H1 (cell line): ENCODE measurements around the gene ACLY. TPM values are rescaled to one million over a fixed set of nuclear protein-coding genes. Genes with fewer than 3 reads are reported as not detected.

Experiments used
- CTCF ChIA-PET: fragments of 300-600 bp; sonication (Branson Sonifier 250); formaldehyde crosslinking; loops from one replicate; lab custom pipeline; 2021; ENCODE audit not compliant: partially characterized antibody; lab: Charles Lee
- POLR2A ChIA-PET: fragments of 300-600 bp; sonication (Branson Sonifier 250); formaldehyde crosslinking; loops from one replicate; lab custom pipeline; 2021; ENCODE audit warnings: inconsistent platforms; ENCODE audit not compliant: partially characterized antibody; lab: Charles Lee
- DNase-seq, 2 experiments: peaks; one replicate each; pipeline versions ENCODE4 v3.0.0 to v3.0.0-alpha.2; 2010 to 2022; ENCODE audit warnings: low spot score in 2 of 2, low read depth in 1 of 2, mixed read lengths in 1 of 2
- FAIRE-seq: peaks from 2 replicates; lab custom pipeline; 2011; peaks lifted over from hg19 to GRCh38; lab: Jason Lieb, UNC
- H2AFZ ChIP-seq: 2 replicates; pipeline ENCODE4 v1.8.1; 2012; ENCODE audit warnings: low read length, inconsistent platforms
- H2AK5ac ChIP-seq: 2 replicates; pipeline ENCODE4 v1.6.1; 2013; ENCODE audit warnings: low read depth, low read length
- H2BK120ac ChIP-seq: replicated peaks from 2 replicates; pipeline ENCODE3; 2013; ENCODE audit warnings: low read depth, low read length, inconsistent platforms
- H2BK12ac ChIP-seq: 2 replicates; pipeline ENCODE4 v1.6.1; 2013; ENCODE audit warnings: low read depth, low read length
- H2BK15ac ChIP-seq: 2 replicates; pipeline ENCODE4 v1.6.1; 2013; ENCODE audit warnings: low read length
- H2BK20ac ChIP-seq: 2 replicates; pipeline ENCODE4 v1.6.1; 2013; ENCODE audit warnings: low read length
- H2BK5ac ChIP-seq: 2 replicates; pipeline ENCODE4 v1.6.1; 2013; ENCODE audit warnings: low read depth, low read length
- H3K14ac ChIP-seq: 2 replicates; pipeline ENCODE4 v1.6.1; 2013; ENCODE audit warnings: inconsistent platforms; ENCODE audit not compliant: insufficient read length
- H3K18ac ChIP-seq: 2 replicates; pipeline ENCODE4 v1.6.1; 2013; ENCODE audit warnings: low read length; ENCODE audit errors: extremely low read depth
- H3K23ac ChIP-seq: 2 replicates; pipeline ENCODE4 v1.6.1; 2013; ENCODE audit warnings: inconsistent platforms; ENCODE audit not compliant: insufficient read length
- H3K23me2 ChIP-seq: 2 replicates; pipeline ENCODE4 v1.6.1; 2013; ENCODE audit warnings: low read depth, low read length
- H3K27ac ChIP-seq: 2 replicates; pipeline ENCODE4 v1.6.1; 2011; ENCODE audit warnings: low read depth, low read length, inconsistent platforms
- H3K27me3 ChIP-seq, 4 experiments: replicated peaks in 1 of 4; 1 replicate in 1 of 4; 2 replicates in 3 of 4; pipeline versions ENCODE4 v1.6.1 to v1.8.1; 2011 to 2013; ENCODE audit warnings: low read length in 3 of 4, mild to moderate bottlenecking in 3 of 4, inconsistent platforms in 2 of 4, mixed read lengths in 2 of 4, moderate library complexity in 1 of 4; ENCODE audit not compliant: control insufficient read depth in 3 of 4, insufficient read depth in 3 of 4; ENCODE audit errors: extremely low read depth in 1 of 4
- H3K36me3 ChIP-seq, 4 experiments: 2 replicates each; pipeline versions ENCODE4 v1.6.1 to v1.8.1; 2011 to 2013; ENCODE audit warnings: mild to moderate bottlenecking in 4 of 4, low read length in 3 of 4, moderate library complexity in 2 of 4, control low read depth in 1 of 4, inconsistent platforms in 1 of 4; ENCODE audit not compliant: insufficient read depth in 4 of 4, control insufficient read depth in 2 of 4
- H3K4ac ChIP-seq: replicated peaks from 2 replicates; pipeline ENCODE3; 2013; ENCODE audit warnings: low read length, low read depth, mixed read lengths, inconsistent platforms; ENCODE audit not compliant: insufficient read length
- H3K4me1 ChIP-seq, 4 experiments: replicated peaks in 1 of 4; 1 replicate in 1 of 4; 2 replicates in 3 of 4; pipeline versions ENCODE4 v1.6.1 to v1.8.1; 2011 to 2013; ENCODE audit warnings: low read length in 3 of 4, inconsistent platforms in 2 of 4, mixed read lengths in 1 of 4; ENCODE audit not compliant: insufficient read depth in 4 of 4, control insufficient read depth in 3 of 4
- H3K4me2 ChIP-seq, 2 experiments: 2 replicates each; pipeline versions ENCODE4 v1.6.1 to v1.8.1; 2011 to 2013; ENCODE audit warnings: low read depth in 2 of 2, low read length in 2 of 2, control low read depth in 1 of 2, inconsistent platforms in 1 of 2, mild to moderate bottlenecking in 1 of 2; ENCODE audit not compliant: insufficient read depth in 1 of 2
- H3K4me3 ChIP-seq, 4 experiments: fragments of 200-600, 300-600 bp in 1 of 4; sonication (generic), shearing (Covaris generic), sonication (Bioruptor Twin) in 1 of 4; 2 replicates each; pipeline versions ENCODE4 v1.5.1 to v1.8.1; 2011 to 2016; ENCODE audit warnings: low read length in 4 of 4, low read depth in 3 of 4, control low read depth in 2 of 4, inconsistent platforms in 2 of 4, mild to moderate bottlenecking in 2 of 4, mixed read lengths in 1 of 4, moderate library complexity in 1 of 4; ENCODE audit not compliant: insufficient read depth in 2 of 4; ENCODE audit errors: extremely low read depth in 1 of 4
- H3K56ac ChIP-seq: replicated peaks from 2 replicates; pipeline ENCODE3; 2013; ENCODE audit warnings: low read depth, mild to moderate bottlenecking, mixed read lengths, low read length, inconsistent platforms; ENCODE audit not compliant: insufficient read length
- H3K79me1 ChIP-seq: 2 replicates; pipeline ENCODE4 v1.6.1; 2013; ENCODE audit warnings: low read depth, low read length, control low read depth
- H3K79me2 ChIP-seq, 2 experiments: 2 replicates each; pipeline versions ENCODE4 v1.6.1 to v1.8.1; 2012 to 2013; ENCODE audit warnings: low read length in 2 of 2, mild to moderate bottlenecking in 2 of 2, inconsistent platforms in 1 of 2; ENCODE audit not compliant: insufficient read depth in 2 of 2, control insufficient read depth in 1 of 2
- H3K9ac ChIP-seq, 4 experiments: replicated peaks in 1 of 4; 1 replicate in 1 of 4; 2 replicates in 3 of 4; pipeline versions ENCODE4 v1.6.1 to v1.8.1; 2011 to 2013; ENCODE audit warnings: low read depth in 3 of 4, low read length in 3 of 4, control low read depth in 2 of 4, mild to moderate bottlenecking in 2 of 4, moderate library complexity in 2 of 4, inconsistent platforms in 1 of 4; ENCODE audit errors: extremely low read depth in 1 of 4
- H3K9me3 ChIP-seq, 2 experiments: 2 replicates each; pipeline versions ENCODE4 v1.6.1 to v1.8.1; 2012 to 2013; ENCODE audit warnings: mild to moderate bottlenecking in 2 of 2, moderate library complexity in 2 of 2, control low read depth in 1 of 2, inconsistent platforms in 1 of 2, low read depth in 1 of 2, low read length in 1 of 2, mixed read lengths in 1 of 2; ENCODE audit not compliant: insufficient read depth in 2 of 2
- H4K20me1 ChIP-seq, 2 experiments: replicated peaks in 1 of 2; 2 replicates each; pipeline versions ENCODE3 to v1.8.1; 2011 to 2013; ENCODE audit warnings: inconsistent platforms in 2 of 2, low read length in 2 of 2, mild to moderate bottlenecking in 1 of 2; ENCODE audit not compliant: insufficient read depth in 2 of 2, control insufficient read depth in 1 of 2
- H4K5ac ChIP-seq: 2 replicates; pipeline ENCODE4 v1.6.1; 2013; ENCODE audit warnings: low read length, low read depth, mixed read lengths, inconsistent platforms; ENCODE audit not compliant: insufficient read length
- H4K8ac ChIP-seq: 2 replicates; pipeline ENCODE4 v1.8.0; 2013; ENCODE audit warnings: mild to moderate bottlenecking, moderate library complexity, low read length, inconsistent platforms; ENCODE audit not compliant: insufficient read depth; ENCODE audit errors: extremely low read depth
- H4K91ac ChIP-seq: replicated peaks from 2 replicates; pipeline ENCODE3; 2013; ENCODE audit warnings: low read length, mixed read lengths, inconsistent platforms; ENCODE audit not compliant: insufficient read length
- ASH2L ChIP-seq: fragments of 200-600, 300-600 bp; sonication (generic); IDR thresholded peaks from one replicate; pipeline ENCODE4 v1.7.1; 2017; ENCODE audit warnings: low read length
- ATF2 ChIP-seq: IDR thresholded peaks from 2 replicates; pipeline ENCODE4 v1.6.1; 2012; ENCODE audit warnings: low read length, inconsistent platforms
- CHD2 ChIP-seq: IDR thresholded peaks from 2 replicates; pipeline ENCODE4 v1.6.1; 2012; ENCODE audit warnings: low read length, improper control_type of control experiment
- CTCF ChIP-seq, 3 experiments: IDR thresholded peaks; 1 replicate in 2 of 3; 2 replicates in 1 of 3; pipeline versions ENCODE4 v1.5.1 to v1.6.1; 2011; ENCODE audit warnings: low read length in 3 of 3, mild to moderate bottlenecking in 3 of 3, inconsistent platforms in 2 of 3, low read depth in 1 of 3, moderate library complexity in 1 of 3; ENCODE audit not compliant: insufficient read depth in 1 of 3; ENCODE audit errors: control extremely low read depth in 1 of 3
- EGR1 ChIP-seq: IDR thresholded peaks from 2 replicates; pipeline ENCODE4 v1.6.1; 2011; ENCODE audit warnings: low read depth, low read length, borderline replicate concordance
- KDM5A ChIP-seq: fragments of 200-600 bp; IDR thresholded peaks from 2 replicates; pipeline ENCODE4 v1.7.1; 2012; ENCODE audit warnings: mild to moderate bottlenecking, low read length, inconsistent platforms, mixed read lengths
- PHF8 ChIP-seq: fragments of 200-600 bp; sonication (generic); conservative IDR thresholded peaks from 2 replicates; pipeline ENCODE4 v1.7.1; 2012; ENCODE audit warnings: low read depth, mild to moderate bottlenecking, inconsistent platforms, low read length, moderate library complexity
- RFX5 ChIP-seq: IDR thresholded peaks from 2 replicates; pipeline ENCODE4 v1.6.1; 2011; ENCODE audit warnings: low read depth, low read length, improper control_type of control experiment, borderline replicate concordance
- WGBS, 2 experiments: shearing (Covaris generic) in 1 of 2; methylation state at CpG; one replicate each; pipeline versions ENCODE4 v1.1.6 to v1.1.7; 2013 to 2015; ENCODE audit warnings: low lambda C conversion rate in 2 of 2, mixed read lengths in 2 of 2, inconsistent platforms in 1 of 2, low coverage in 1 of 2, missing lambda C conversion rate in 1 of 2; ENCODE audit not compliant: insufficient replicate concordance in 2 of 2, insufficient coverage in 1 of 2, insufficient read length in 1 of 2; ENCODE audit errors: extremely low coverage in 1 of 2, missing lambda C conversion rate in 1 of 2; 5-methylcytosine and 5-hydroxymethylcytosine counted together
- polyA plus RNA-seq, 7 experiments: library from polyadenylated mRNA; depleted of rRNA in 3 of 7; stranded (reverse) in 5 of 7; unstranded in 2 of 7; fragments of >200 nt in 5 of 7; fragments of 200-250 nt in 2 of 7; gene quantifications; 1 replicate in 5 of 7; 2 replicates in 1 of 7; 4 replicates in 1 of 7; pipeline versions ENCODE4 v1.2.1 to v1.2.3, GENCODE V29; 2011 to 2013; ENCODE audit warnings: missing spikeins in 2 of 7, mixed read lengths in 2 of 7
- total RNA-seq: library from RNA; stranded (reverse); fragmentation: NEBNext Ultra II Directional; extraction: Animal tissue kit (Norgen Biotek cat#: 25700); gene quantifications from 2 replicates; pipeline ENCODE4 v1.2.1, GENCODE V29; 2021

ACLY gene
- total and polyA plus RNA-seq, 2 of the 8 experiments (the other 6 are each of a cell fraction or from before 2014, with no cell fraction given): 167 to 393 TPM

- H2AFZ ChIP-seq: no peak overlapping the region
- no peak overlapping the region for H3K9ac ChIP-seq
- H4K91ac ChIP-seq: no peak overlapping the region
- H3K18ac ChIP-seq: no peak overlapping the region
- no peak overlapping the region for H3K14ac ChIP-seq
- WGBS, 2 experiments: 39% methylated on average over 9 of the region's 9 CpGs; no CpG with 5 or more reads in 1 of the 2 experiments
- no peak overlapping the region for H2BK120ac ChIP-seq
- no peak overlapping the region for H3K56ac ChIP-seq
- H3K23me2 ChIP-seq: peaks cover 8% of the 10 kb centered on the region; the same call in 1 of the 2 replicates
- H3K27ac ChIP-seq: no peak overlapping the region
- peaks cover 2 to 20% (median 11%) of the 10 kb centered on the region in 4 experiments for H3K4me1 ChIP-seq
- H3K23ac ChIP-seq: no peak overlapping the region
- no peaks in the 10 kb centered on the region for H3K79me1 ChIP-seq
- no peak overlapping the region for H2BK20ac ChIP-seq
- H4K8ac ChIP-seq: no peak overlapping the region
- H4K5ac ChIP-seq: no peak overlapping the region
- no peak overlapping the region for H2BK5ac ChIP-seq
- no peaks in the 10 kb centered on the region for H3K36me3 ChIP-seq
- H3K79me2 ChIP-seq: no peaks in the 10 kb centered on the region
- H3K27me3 ChIP-seq: no peaks in the 10 kb centered on the region
- H3K4ac ChIP-seq: no peak overlapping the region
- no peaks in the 10 kb centered on the region for H3K9me3 ChIP-seq
- peaks cover 0 to 2% of the 10 kb centered on the region in 2 experiments for H4K20me1 ChIP-seq
- ChIA-PET POLR2A (interaction anchor here (0.9 to 6.3 kb wide), 4 partner anchors 50 to 156 kb away, joined by 3 to 67 read pairs (median 3); partner anchors contain the start of genes DNAJC7 and NKIRAS2), CTCF (interaction anchor here (0.6 to 11.6 kb wide), 32 partner anchors 9 to 225 kb away, joined by 3 to 205 read pairs (median 4); partner anchors contain the start of genes ACLY, DHX58, FKBP10 and NKIRAS2)
- H3K4me3 ChIP-seq: no peak overlapping the region
- H2AK5ac ChIP-seq: no peak overlapping the region
- H3K4me2 ChIP-seq: no peak overlapping the region
- no peak overlapping the region; the same call in 1 of the 2 replicates for H2BK12ac ChIP-seq
- FAIRE-seq (peak; percentile 92), DNase-seq (peak; percentile 66 to 88)
- no peak overlapping the region for H2BK15ac ChIP-seq
- TF ChIP-seq ATF2: no peak
- peak; percentile 90 to 98 (median 95) for TF ChIP-seq CTCF (IDR thresholded peaks at IDR 0.05; ENCODE audit: control extremely low read depth in 1 of 3, insufficient read depth in 1 of 3, low read depth in 1 of 3, low read length in 3 of 3)
- TF ChIP-seq PHF8: no peak
- TF ChIP-seq KDM5A: no peak
- no peak for TF ChIP-seq ASH2L
- TF ChIP-seq EGR1: no peak
- 0 out of 2 replicates have a peak, but pooled peaks have one; percentile 17 for TF ChIP-seq CHD2
- no peak for TF ChIP-seq RFX5
These were observed 44.1 kb upstream of the ACLY start for GRCh38 chr17:41962768-41963434.
